Measurements from ENCODE around the gene PLA2G4F.

Gene PLA2G4F

GRCh38 chr15:42163947-42164550 is 7.6 kb upstream of the PLA2G4F start:
- DNase-seq: no peak

- no peak for DNase-seq
Measured at GRCh38 chr15:42163291-42163690, 6.9 kb upstream of the PLA2G4F start.

- no peak for DNase-seq
Measured at GRCh38 chr15:42160136-42160535, 3.7 kb upstream of the PLA2G4F start.

- no peak for DNase-seq
Measured at GRCh38 chr15:42159381-42160015, 3.1 kb upstream of the PLA2G4F start.

GRCh38 chr15:42158941-42159340 is 2.5 kb upstream of the PLA2G4F start:
- no peak for DNase-seq

- DNase-seq: no peak
Measured at GRCh38 chr15:42157981-42158765, 1.7 kb upstream of the PLA2G4F start.

- no peak for DNase-seq
Measured at GRCh38 chr15:42157381-42157780, 945 bp upstream of the PLA2G4F start.

GRCh38 chr15:42155546-42156242 is 742 bp downstream of the PLA2G4F start:
- DNase-seq: no peak

- DNase-seq: no peak
Measured at GRCh38 chr15:42154956-42155355, 1.5 kb downstream of the PLA2G4F start.

GRCh38 chr15:42154212-42154941 is 2.1 kb downstream of the PLA2G4F start:
- no peak for DNase-seq

- DNase-seq: no peak
Measured at GRCh38 chr15:42153874-42154211, 2.6 kb downstream of the PLA2G4F start.

- no peak for DNase-seq
Measured at GRCh38 chr15:42152921-42153698, 3.3 kb downstream of the PLA2G4F start.

- DNase-seq: peak; percentile 15
Measured at GRCh38 chr15:42152196-42152920, 4.1 kb downstream of the PLA2G4F start.

- DNase-seq: no peak
Measured at GRCh38 chr15:42151736-42152135, 4.7 kb downstream of the PLA2G4F start.

- DNase-seq: no peak
Measured at GRCh38 chr15:42151141-42151561, 5.3 kb downstream of the PLA2G4F start.

GRCh38 chr15:42150219-42150970 is 6.0 kb downstream of the PLA2G4F start:
- no peak for DNase-seq

GRCh38 chr15:42149493-42150218 is 6.8 kb downstream of the PLA2G4F start:
- DNase-seq: no peak

- no peak for DNase-seq
Measured at GRCh38 chr15:42148808-42149492, 7.5 kb downstream of the PLA2G4F start.

- no peak for DNase-seq
Measured at GRCh38 chr15:42147431-42147735, 9.1 kb downstream of the PLA2G4F start.

All from midbrain (tissue), 1 donor.